Upper lobe of right lung (tissue), 1 donor: ENCODE data around the gene R3HDM4. TPM values are rescaled to one million over a fixed set of nuclear protein-coding genes. Genes with fewer than 3 reads are reported as not detected.
A peak's percentile ranks its signal among the peaks of the same experiment; 100 is the strongest.

Source experiments
- ATAC-seq: fragments of 200-7000 bp; cut with Tn5 transposase; one replicate; pipeline ENCODE4 v1.9.1; 2020; ENCODE audit warnings: mild to moderate bottlenecking, moderate library complexity
- DNase-seq: peaks from one replicate; pipeline ENCODE4 v3.0.0-alpha.2; 2020
- H3K27ac ChIP-seq: fragments of 200-600 bp; one replicate; pipeline ENCODE4 v1.8.0; 2022
- H3K27me3 ChIP-seq: fragments of 200-600 bp; one replicate; pipeline ENCODE4 v1.8.0; 2022; ENCODE audit warnings: mild to moderate bottlenecking
- H3K36me3 ChIP-seq: fragments of 200-600 bp; one replicate; pipeline ENCODE4 v1.8.0; 2022
- H3K4me1 ChIP-seq: fragments of 200-600 bp; one replicate; pipeline ENCODE4 v1.8.0; 2022
- H3K4me3 ChIP-seq: fragments of 200-600 bp; one replicate; pipeline ENCODE4 v1.8.0; 2022; ENCODE audit warnings: mild to moderate bottlenecking
- H3K9me3 ChIP-seq: fragments of 200-600 bp; one replicate; pipeline ENCODE4 v1.8.0; 2022
- CTCF ChIP-seq: fragments of 200-600 bp; IDR thresholded peaks from one replicate; pipeline ENCODE4 v1.8.0; 2022; ENCODE audit warnings: antibody characterized with exemption
- intact Hi-C: fragments of 100-400 bp; cut with DNase I; formaldehyde crosslinking; loops from one replicate; pipeline ENCODE4 v1.11.0; 2022
- total RNA-seq: library from RNA; stranded (reverse); fragmentation: NEBNext Ultra II Directional; extraction: Animal tissue kit (Norgen Biotek cat#: 25700); gene quantifications from one replicate; pipeline ENCODE4 v1.2.1, GENCODE V29; 2021
- donor health status: DM: no; HTN: yes; CAD: no; lungs with severe emphysema.

R3HDM4 gene
- total RNA-seq, 1 donor from 2014 or later = 50.7 TPM

GRCh38 chr19:925526-926322 lies 12.7 kb upstream of the R3HDM4 start, which contains the start of gene ARID3A:
Gene ARID3A, plus strand, starts transcription at chr19:926035. Its CDS starts 3,494 bp downstream, at chr19:929529.
- peak; percentile 78 for ATAC-seq
- peaks cover 8% of the 10 kb centered on the region for H3K36me3 ChIP-seq
- no peaks in the 10 kb centered on the region for H3K9me3 ChIP-seq
- peak within 1 kb of the TSS; percentile 91 for H3K4me3 ChIP-seq
- intact Hi-C loops = no loop called here
- H3K27ac ChIP-seq = peak within 1 kb of the TSS; percentile 92
- peaks cover 8% of the 10 kb centered on the region for H3K4me1 ChIP-seq
- peaks cover 7% of the 10 kb centered on the region for H3K27me3 ChIP-seq
- peak; percentile 92 for DNase-seq
- no peak for TF ChIP-seq CTCF

GRCh38 chr19:925087-925525 lies 12.1 kb upstream of the R3HDM4 start:
- intact Hi-C loops = no loop called here
- Histone ChIP-seq H3K36me3 (peaks cover 6% of the 10 kb centered on the region), H3K27ac (peak overlapping the region; percentile 92), H3K4me1 (peaks cover 8% of the 10 kb centered on the region), H3K4me3 (peak overlapping the region; percentile 91), H3K9me3 (no peaks in the 10 kb centered on the region), H3K27me3 (peaks cover 13% of the 10 kb centered on the region)
- DNase-seq (peak; percentile 72), ATAC-seq (peak; percentile 51)
- no peak for TF ChIP-seq CTCF

- H3K4me3 ChIP-seq = peak overlapping the region; percentile 91
- intact Hi-C loops = loop anchor here (5.0 kb wide), 2 partner anchors 58 to 152 kb away; partner anchors contain the start of gene WDR18
Measured at GRCh38 chr19:924553-925086, 11.6 kb upstream of the R3HDM4 start.

GRCh38 chr19:920051-920864 lies 7.2 kb upstream of the R3HDM4 start:
- no peak overlapping the region for H3K27ac ChIP-seq
- ATAC-seq = peak; percentile 3
- H3K9me3 ChIP-seq = no peaks in the 10 kb centered on the region
- peak overlapping the region; percentile 26 for H3K4me3 ChIP-seq
- TF ChIP-seq CTCF = no peak
- peaks cover 56% of the 10 kb centered on the region for H3K27me3 ChIP-seq
- no peaks in the 10 kb centered on the region for H3K36me3 ChIP-seq
- intact Hi-C loops = loop anchor here (5.0 kb wide), 2 partner anchors 62 to 148 kb away; partner anchors contain the start of gene WDR18
- peaks cover 29% of the 10 kb centered on the region for H3K4me1 ChIP-seq
- peak; percentile 70 for DNase-seq

More at GRCh38 chr19:924553-925086, 11.6 kb upstream of the R3HDM4 start:
- no peak overlapping the region for H3K27ac ChIP-seq
- no peak for TF ChIP-seq CTCF
- H3K27me3 ChIP-seq = peaks cover 18% of the 10 kb centered on the region
- peak; percentile 67 for DNase-seq
- no peak for ATAC-seq
- H3K4me1 ChIP-seq = peaks cover 10% of the 10 kb centered on the region
- H3K36me3 ChIP-seq = peaks cover 1% of the 10 kb centered on the region
- H3K9me3 ChIP-seq = no peaks in the 10 kb centered on the region
